Thyroid gland (tissue), 4 donors: Measurements from ENCODE around the gene F13B. TPM values are rescaled to one million over a fixed set of nuclear protein-coding genes. Genes with fewer than 3 reads are reported as not detected.

Experiments
- DNase-seq, 2 donors: peaks; one replicate each; pipeline ENCODE4 v3.0.0-alpha.2; 2019
- H3K27ac ChIP-seq, 3 donors: fragments of 200-600 bp; sonication (generic); 1 replicate in 2 of 3; 2 replicates in 1 of 3; pipeline ENCODE4 v1.5.1; 2016 to 2019; ENCODE audit warnings: mild to moderate bottlenecking in 1 of 3, moderate library complexity in 1 of 3
- H3K27me3 ChIP-seq: fragments of 200-600 bp; sonication (generic); one replicate; pipeline ENCODE4 v1.5.1; 2019
- H3K36me3 ChIP-seq, 2 donors: fragments of 200-600 bp; sonication (generic); one replicate each; pipeline ENCODE4 v1.5.1; 2016 to 2019
- H3K4me1 ChIP-seq, 2 donors: fragments of 200-600 bp; sonication (generic); one replicate each; pipeline ENCODE4 v1.5.1; 2017 to 2019
- H3K4me3 ChIP-seq, 3 donors: fragments of 200-600 bp; sonication (generic); replicated peaks in 1 of 3; 1 replicate in 2 of 3; 2 replicates in 1 of 3; pipeline ENCODE4 v1.5.1; 2016; ENCODE audit warnings: mild to moderate bottlenecking in 1 of 3
- H3K9me3 ChIP-seq: fragments of 200-600 bp; sonication (generic); one replicate; pipeline ENCODE4 v1.5.1; 2017
- CTCF ChIP-seq, 6 experiments: fragments of 200-600 bp in 3 of 6; fragments of 450-650 bp in 3 of 6; sonication (generic) in 3 of 6; IDR thresholded peaks; one replicate each; pipeline ENCODE4 v1.5.1; 2016 to 2019; ENCODE audit warnings: antibody characterized with exemption in 6 of 6, mild to moderate bottlenecking in 2 of 6, inconsistent platforms in 1 of 6, moderate library complexity in 1 of 6
- POLR2A ChIP-seq, 2 donors: fragments of 450-650 bp; IDR thresholded peaks; one replicate each; pipeline ENCODE4 v1.6.1; 2017; ENCODE audit warnings: antibody characterized with exemption in 2 of 2, mild to moderate bottlenecking in 2 of 2, moderate library complexity in 1 of 2
- WGBS, 2 donors: methylation state at CpG; one replicate each; pipeline ENCODE4 v1.1.5; 2017; 5-methylcytosine and 5-hydroxymethylcytosine counted together
- intact Hi-C: fragments of 100-400 bp; cut with DNase I; formaldehyde crosslinking; loops from one replicate; pipeline ENCODE4 v1.15.1; 2023
- total RNA-seq, 4 donors: library from RNA; depleted of rRNA; stranded (reverse); fragments of >200 nt; gene quantifications; one replicate each; pipeline ENCODE4 v1.2.3, GENCODE V29; 2016

F13B gene
- total RNA-seq, 4 donors from 2014 or later: not detected

GRCh38 chr1:197073978-197074377 lies 6.9 kb upstream of the F13B start:
- intact Hi-C loops: no loop called here
- WGBS, 2 donors: 90 to 95% methylated on average over 1 of the region's 1 CpG
- no peak overlapping the region for H3K4me3 ChIP-seq
- H3K27me3 ChIP-seq: no peaks in the 10 kb centered on the region
- H3K27ac ChIP-seq: no peak overlapping the region
- no peaks in the 10 kb centered on the region for H3K4me1 ChIP-seq
- TF ChIP-seq POLR2A (IDR thresholded peaks at IDR 0.05): no peak
- no peak for TF ChIP-seq CTCF (IDR thresholded peaks at IDR 0.05)
- H3K36me3 ChIP-seq: no peaks in the 10 kb centered on the region
- no peaks in the 10 kb centered on the region for H3K9me3 ChIP-seq
- DNase-seq: no peak

- intact Hi-C loops: no loop called here
- peaks cover 0 to 2% of the 10 kb centered on the region in 2 donors for H3K4me1 ChIP-seq
- H3K4me3 ChIP-seq: no peak overlapping the region
- H3K27me3 ChIP-seq: no peaks in the 10 kb centered on the region
- no peaks in the 10 kb centered on the region for H3K36me3 ChIP-seq
- no peak for TF ChIP-seq CTCF (IDR thresholded peaks at IDR 0.05)
- TF ChIP-seq POLR2A (IDR thresholded peaks at IDR 0.05): no peak
- no peak overlapping the region for H3K27ac ChIP-seq
- H3K9me3 ChIP-seq: no peaks in the 10 kb centered on the region
- DNase-seq: no peak
Measured at GRCh38 chr1:197067457-197067818, 378 bp upstream of the F13B start.

GRCh38 chr1:197066277-197066676 lies 783 bp downstream of the F13B start:
- H3K9me3 ChIP-seq: no peaks in the 10 kb centered on the region
- intact Hi-C loops: no loop called here
- no peak for DNase-seq
- peaks cover 0 to 2% of the 10 kb centered on the region in 2 donors for H3K4me1 ChIP-seq
- no peak overlapping the region for H3K27ac ChIP-seq
- H3K27me3 ChIP-seq: no peaks in the 10 kb centered on the region
- TF ChIP-seq CTCF (IDR thresholded peaks at IDR 0.05): no peak
- 96 to 98% methylated on average over 1 of the region's 1 CpG for WGBS, 2 donors
- no peaks in the 10 kb centered on the region for H3K36me3 ChIP-seq
- no peak overlapping the region for H3K4me3 ChIP-seq

GRCh38 chr1:197065559-197065958 lies 1.5 kb downstream of the F13B start:
- H3K27ac ChIP-seq: no peak overlapping the region
- DNase-seq: no peak
- H3K4me3 ChIP-seq: no peak overlapping the region
- H3K4me1 ChIP-seq: peaks cover 0 to 2% of the 10 kb centered on the region in 2 donors
- no peaks in the 10 kb centered on the region for H3K36me3 ChIP-seq
- no peaks in the 10 kb centered on the region for H3K9me3 ChIP-seq
- H3K27me3 ChIP-seq: no peaks in the 10 kb centered on the region
- TF ChIP-seq CTCF (IDR thresholded peaks at IDR 0.05) (no peak), POLR2A (IDR thresholded peaks at IDR 0.05) (no peak)
- intact Hi-C loops: no loop called here

- Histone ChIP-seq H3K36me3 (no peaks in the 10 kb centered on the region), H3K27ac (no peak overlapping the region), H3K9me3 (no peaks in the 10 kb centered on the region), H3K27me3 (no peaks in the 10 kb centered on the region), H3K4me3 (no peak overlapping the region), H3K4me1 (peaks cover 0 to 2% of the 10 kb centered on the region in 2 donors)
- DNase-seq: no peak
- intact Hi-C loops: no loop called here
- TF ChIP-seq CTCF (IDR thresholded peaks at IDR 0.05): no peak
- TF ChIP-seq POLR2A (IDR thresholded peaks at IDR 0.05): no peak
- 51 to 69% methylated on average over 2 of the region's 2 CpGs for WGBS, 2 donors
Measured at GRCh38 chr1:197063212-197063611, 3.8 kb downstream of the F13B start.
